Stimulated activated CD4-positive, alpha-beta T cell treated with anti-CD3 and anti-CD28 coated beads, Interleukin-2, amount 100 ng/mL, for 24 hours (primary cell): Measurements from ENCODE around the gene KANK4.
"Not testable (repeated sequence)": the region's sequence is repeated elsewhere in the genome, so short reads cannot be mapped to it uniquely, and the experiment has no call there.

Source experiments
- DNase-seq, 2 donors: peaks; one replicate each; pipeline ENCODE4 v3.0.0-alpha.2; 2020

KANK4 gene

GRCh38 chr1:62271134-62271533 lies 48.1 kb downstream of the KANK4 start:
- no peak for DNase-seq

- no peak for DNase-seq
Observed at GRCh38 chr1:62269851-62270495, 49.3 kb downstream of the KANK4 start.

GRCh38 chr1:62269439-62269838 lies 49.8 kb downstream of the KANK4 start:
- DNase-seq, result no peak

- DNase-seq, result no peak
Observed at GRCh38 chr1:62268315-62268714, 50.9 kb downstream of the KANK4 start.

GRCh38 chr1:62265956-62266935 lies 53.0 kb downstream of the KANK4 start:
- no peak for DNase-seq

- no peak for DNase-seq
Observed at GRCh38 chr1:62263814-62264353, 55.4 kb downstream of the KANK4 start.

- no peak for DNase-seq
Observed at GRCh38 chr1:62263006-62263813, 56.0 kb downstream of the KANK4 start.

- DNase-seq, result no peak
Observed at GRCh38 chr1:62260688-62261087, 58.5 kb downstream of the KANK4 start.

- DNase-seq, result no peak
Observed at GRCh38 chr1:62259551-62259950, 59.7 kb downstream of the KANK4 start.

GRCh38 chr1:62250126-62250726 lies 69.0 kb downstream of the KANK4 start:
- DNase-seq, result no peak

GRCh38 chr1:62247391-62248168 lies 71.7 kb downstream of the KANK4 start:
- DNase-seq, result no peak

GRCh38 chr1:62245201-62245600 lies 74.0 kb downstream of the KANK4 start:
- no peak for DNase-seq

- not testable (repeated sequence) for DNase-seq
Observed at GRCh38 chr1:62244380-62244779, 74.9 kb downstream of the KANK4 start.

GRCh38 chr1:62241371-62242131 lies 77.7 kb downstream of the KANK4 start:
- no peak for DNase-seq

- no peak for DNase-seq
Observed at GRCh38 chr1:62240651-62241370, 78.4 kb downstream of the KANK4 start.

- DNase-seq, result not testable (repeated sequence)
Observed at GRCh38 chr1:62239652-62240403, 79.4 kb downstream of the KANK4 start.

- no peak for DNase-seq
Observed at GRCh38 chr1:62238507-62238906, 80.7 kb downstream of the KANK4 start.

- DNase-seq, result no peak
Observed at GRCh38 chr1:62237950-62238374, 81.3 kb downstream of the KANK4 start.

GRCh38 chr1:62237361-62237760 lies 81.9 kb downstream of the KANK4 start:
- DNase-seq, result no peak
